Esophagus muscularis mucosa (tissue), 4 donors: ENCODE data around the gene GPBAR1. TPM values are rescaled to one million over a fixed set of nuclear protein-coding genes. Genes with fewer than 3 reads are reported as not detected.

ENCODE experiments used
- DNase-seq: peaks from one replicate; pipeline ENCODE4 v3.0.0-alpha.2; 2017; ENCODE audit errors: extremely low spot score
- H3K27ac ChIP-seq, 4 donors: fragments of 200-600 bp; sonication (generic); replicated peaks in 1 of 4; 1 replicate in 3 of 4; 2 replicates in 1 of 4; pipeline ENCODE4 v1.5.1; 2016 to 2019; ENCODE audit warnings: mild to moderate bottlenecking in 1 of 4
- H3K27me3 ChIP-seq, 4 donors: fragments of 200-600 bp; sonication (generic); one replicate each; pipeline versions ENCODE4 v1.5.1 to v1.6.0; 2016 to 2019
- H3K36me3 ChIP-seq, 4 donors: fragments of 200-600 bp; sonication (generic); one replicate each; pipeline ENCODE4 v1.5.1; 2016 to 2019
- H3K4me1 ChIP-seq, 4 donors: fragments of 200-600 bp; sonication (generic); one replicate each; pipeline ENCODE4 v1.5.1; 2016 to 2019
- H3K4me3 ChIP-seq, 4 donors: fragments of 200-600 bp; sonication (generic); 1 replicate in 2 of 4; 2 replicates in 2 of 4; pipeline ENCODE4 v1.5.1; 2016 to 2019; ENCODE audit warnings: mild to moderate bottlenecking in 4 of 4, moderate library complexity in 1 of 4
- H3K9me3 ChIP-seq, 4 donors: fragments of 200-600 bp; sonication (generic); 1 replicate in 3 of 4; 2 replicates in 1 of 4; pipeline ENCODE4 v1.5.1; 2016 to 2019
- EP300 ChIP-seq: sonication (generic); formaldehyde crosslinking; IDR thresholded peaks from one replicate; pipeline ENCODE4 v1.6.1; 2017; ENCODE audit warnings: antibody characterized with exemption
- POLR2A ChIP-seq: fragments of 450-650 bp; IDR thresholded peaks from one replicate; pipeline ENCODE4 v1.6.1; 2017; ENCODE audit warnings: antibody characterized with exemption, moderate library complexity, mild to moderate bottlenecking, low read depth
- POLR2AphosphoS5 ChIP-seq, 2 donors: sonication (generic); formaldehyde crosslinking; IDR thresholded peaks; one replicate each; pipeline ENCODE4 v1.6.1; 2017; ENCODE audit warnings: antibody characterized with exemption in 2 of 2
- WGBS: methylation state at CpG from one replicate; pipeline ENCODE4 v1.1.5; 2018; 5-methylcytosine and 5-hydroxymethylcytosine counted together
- intact Hi-C: fragments of 100-400 bp; cut with DNase I; formaldehyde crosslinking; loops from one replicate; pipeline ENCODE4 v1.15.1; 2023
- total RNA-seq, 4 donors: library from RNA; depleted of rRNA; stranded (reverse); fragments of >200 nt; gene quantifications; one replicate each; pipeline versions ENCODE4 v1.1.0 to v1.2.1, GENCODE V29; 2016
- TF ChIP-seq, protein P1 (sequence below), 3 experiments: fragments of 200-600 bp in 2 of 3; fragments of 450-650 bp in 1 of 3; sonication (generic) in 2 of 3; IDR thresholded peaks; one replicate each; pipeline ENCODE4 v1.5.1; 2017 to 2019; ENCODE audit warnings: antibody characterized with exemption in 3 of 3, mild to moderate bottlenecking in 2 of 3, moderate library complexity in 1 of 3

The GPBAR1 gene
- total RNA-seq, 4 donors from 2014 or later = 0.42 to 4.5 (median 3.9) TPM

DNA sequence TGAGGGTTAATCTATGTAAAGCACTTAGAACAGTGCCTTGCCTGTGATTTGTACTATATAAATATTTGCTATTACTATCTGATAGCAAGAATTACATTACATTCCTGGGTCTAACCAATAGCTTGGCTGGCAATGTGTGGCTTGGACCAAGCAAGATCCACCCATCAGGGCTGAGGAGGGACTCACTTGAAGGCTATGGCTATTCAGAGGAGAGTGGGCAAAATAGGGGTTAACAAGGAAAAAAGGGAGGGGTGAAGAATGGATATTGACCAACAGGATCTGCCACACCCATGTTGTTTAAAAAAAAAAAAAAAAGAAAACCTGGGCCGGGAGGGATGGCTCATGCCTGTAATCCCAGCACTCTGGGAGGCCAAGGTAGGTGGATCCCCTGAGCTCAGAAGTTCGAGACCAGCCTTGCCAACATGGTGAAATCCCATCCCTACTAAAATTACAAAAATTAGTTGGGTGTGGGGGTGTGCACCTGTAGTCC is 51.5 kb downstream of the GPBAR1 start:
- intact Hi-C loops = no loop called here
- TF ChIP-seq POLR2A (no peak), POLR2AphosphoS5 (IDR thresholded peaks at IDR 0.05) (no peak), EP300 (no peak)
- TF ChIP-seq, protein P1, sequence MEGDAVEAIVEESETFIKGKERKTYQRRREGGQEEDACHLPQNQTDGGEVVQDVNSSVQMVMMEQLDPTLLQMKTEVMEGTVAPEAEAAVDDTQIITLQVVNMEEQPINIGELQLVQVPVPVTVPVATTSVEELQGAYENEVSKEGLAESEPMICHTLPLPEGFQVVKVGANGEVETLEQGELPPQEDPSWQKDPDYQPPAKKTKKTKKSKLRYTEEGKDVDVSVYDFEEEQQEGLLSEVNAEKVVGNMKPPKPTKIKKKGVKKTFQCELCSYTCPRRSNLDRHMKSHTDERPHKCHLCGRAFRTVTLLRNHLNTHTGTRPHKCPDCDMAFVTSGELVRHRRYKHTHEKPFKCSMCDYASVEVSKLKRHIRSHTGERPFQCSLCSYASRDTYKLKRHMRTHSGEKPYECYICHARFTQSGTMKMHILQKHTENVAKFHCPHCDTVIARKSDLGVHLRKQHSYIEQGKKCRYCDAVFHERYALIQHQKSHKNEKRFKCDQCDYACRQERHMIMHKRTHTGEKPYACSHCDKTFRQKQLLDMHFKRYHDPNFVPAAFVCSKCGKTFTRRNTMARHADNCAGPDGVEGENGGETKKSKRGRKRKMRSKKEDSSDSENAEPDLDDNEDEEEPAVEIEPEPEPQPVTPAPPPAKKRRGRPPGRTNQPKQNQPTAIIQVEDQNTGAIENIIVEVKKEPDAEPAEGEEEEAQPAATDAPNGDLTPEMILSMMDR (IDR thresholded peaks at IDR 0.05) = no peak
- Histone ChIP-seq H3K27me3 (no peaks in the 10 kb centered on the region), H3K4me3 (no peak overlapping the region), H3K9me3 (no peaks in the 10 kb centered on the region), H3K27ac (no peak overlapping the region), H3K36me3 (no peaks in the 10 kb centered on the region), H3K4me1 (no peaks in the 10 kb centered on the region)
- 73% methylated on average over 2 of the region's 2 CpGs for WGBS
- no peak for DNase-seq

DNA sequence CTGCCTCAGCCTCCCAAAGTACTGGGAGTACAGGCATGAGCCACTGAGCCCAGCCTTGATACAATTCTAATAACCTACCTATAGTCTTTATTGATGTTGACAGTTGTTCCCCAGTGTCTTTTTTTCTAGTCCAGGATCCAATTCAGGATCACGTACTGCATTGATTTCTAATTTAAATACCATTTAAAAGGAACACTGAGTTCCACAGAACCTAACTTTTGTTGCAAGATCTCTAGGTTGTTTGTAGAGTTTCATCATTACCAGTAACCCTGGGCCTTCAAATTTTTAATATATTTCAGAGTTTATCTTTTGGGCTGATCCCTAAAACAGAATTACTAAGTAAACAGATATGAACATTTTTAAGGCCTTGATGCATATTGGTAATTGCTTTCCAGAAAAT is 52.5 kb downstream of the GPBAR1 start:
- intact Hi-C loops = no loop called here
- H3K4me1 ChIP-seq = no peaks in the 10 kb centered on the region
- TF ChIP-seq POLR2A (no peak), EP300 (no peak), POLR2AphosphoS5 (IDR thresholded peaks at IDR 0.05) (no peak)
- TF ChIP-seq, protein P1 (IDR thresholded peaks at IDR 0.05) = no peak
- H3K9me3 ChIP-seq = no peaks in the 10 kb centered on the region
- H3K27me3 ChIP-seq = no peaks in the 10 kb centered on the region
- no peak overlapping the region for H3K27ac ChIP-seq
- H3K36me3 ChIP-seq = no peaks in the 10 kb centered on the region
- DNase-seq = no peak
- WGBS = 79% methylated on average over 1 of the region's 1 CpG
- no peak overlapping the region for H3K4me3 ChIP-seq

Other genes with a start within 250 kb of the GPBAR1 start
- under 1 TPM in 1 of 4 donors, not detected in 3; 0.11 TPM for gene RUFY4, start 191.8 kb upstream of the GPBAR1 start, total RNA-seq
- 1 to 10 TPM in 1 of 4 donors, under 1 TPM in 2, not detected in 1; 0.11 to 2.8 (median 0.42) TPM for gene CXCR2, start 135.0 kb upstream of the GPBAR1 start, total RNA-seq
- gene CXCR1, start 94.1 kb upstream of the GPBAR1 start, total RNA-seq = 1 to 10 TPM in 1 of 4 donors, under 1 TPM in 1, not detected in 2; 0.13 to 4.0 TPM
- gene ARPC2, start 43.8 kb upstream of the GPBAR1 start, total RNA-seq = 100 to 1,000 TPM; 257 to 300 (median 270) TPM
- gene AAMP, start 9.1 kb downstream of the GPBAR1 start, total RNA-seq = 100 to 1,000 TPM; 104 to 169 (median 144) TPM
- 10 to 100 TPM; 40.3 to 74.1 (median 56.5) TPM for gene PNKD, start 9.5 kb downstream of the GPBAR1 start, total RNA-seq
- 100 to 1,000 TPM; 131 to 238 (median 197) TPM for gene TMBIM1, start 31.5 kb downstream of the GPBAR1 start, total RNA-seq
- gene CATIP, start 95.8 kb downstream of the GPBAR1 start, total RNA-seq = not detected
- gene SLC11A1, start 121.3 kb downstream of the GPBAR1 start, total RNA-seq = 10 to 100 TPM in 2 of 4 donors, 1 to 10 TPM in 2; 5.6 to 38.1 (median 20.7) TPM
- gene CTDSP1, start 138.9 kb downstream of the GPBAR1 start, total RNA-seq = 100 to 1,000 TPM; 121 to 176 (median 137) TPM
- gene VIL1, start 158.1 kb downstream of the GPBAR1 start, total RNA-seq = under 1 TPM in 1 of 4 donors, not detected in 3; 0.86 TPM